Activated CD8-positive, alpha-beta memory T cell treated with anti-CD3 and anti-CD28 coated beads, Interleukin-2, amount 10 ng/mL, durations not matched to agents 7 days and 5 days (primary cell): ENCODE results near the gene RBM5. TPM values are rescaled to one million over a fixed set of nuclear protein-coding genes. Genes with fewer than 3 reads are reported as not detected.

Experiments used
- ATAC-seq: fragments of 150-1000 bp; cut with Tn5 transposase; one replicate; pipeline ENCODE4 v1.10.0; 2021; ENCODE audit warnings: moderate library complexity
- CTCF ChIA-PET: fragments of 350-600 bp; sonication (Branson Sonifier 250); formaldehyde crosslinking; loops from one replicate; lab custom pipeline; 2021; ENCODE audit warnings: antibody characterized with exemption; lab: Charles Lee
- DNase-seq: peaks from one replicate; pipeline ENCODE4 v3.0.0-alpha.2; 2020
- H3K27ac Mint-ChIP-seq: one replicate; pipeline ENCODE4 v1.8.0; 2021; ENCODE audit warnings: mild to moderate bottlenecking, mixed read lengths
- H3K27me3 Mint-ChIP-seq: one replicate; pipeline ENCODE4 v1.8.0; 2021; ENCODE audit warnings: mixed read lengths
- H3K36me3 Mint-ChIP-seq: one replicate; pipeline ENCODE4 v1.8.0; 2021; ENCODE audit warnings: mild to moderate bottlenecking, mixed read lengths
- H3K4me1 Mint-ChIP-seq: one replicate; pipeline ENCODE4 v1.8.0; 2021; ENCODE audit warnings: mixed read lengths
- H3K4me3 Mint-ChIP-seq: one replicate; pipeline ENCODE4 v1.8.0; 2021; ENCODE audit warnings: mild to moderate bottlenecking, moderate library complexity, mixed read lengths
- H3K9me3 Mint-ChIP-seq: one replicate; pipeline ENCODE4 v1.8.0; 2022; ENCODE audit warnings: low read depth, mixed read lengths
- total RNA-seq, 2 experiments: library from RNA; stranded (reverse); gene quantifications; one replicate each; pipeline ENCODE4 v1.2.3, GENCODE V29; 2021

RBM5 gene
- total RNA-seq, 2 experiments from 2014 or later: 176 to 202 TPM

- CTCF ChIA-PET: interaction anchor here (0.9 to 1.9 kb wide), 3 partner anchors 16 to 56 kb away, joined by 3 to 5 read pairs (median 4); no protein-coding TSS in a partner anchor
- DNase-seq: no peak
- no peak for ATAC-seq
- Mint-ChIP-seq H3K27me3 (no peaks in the 10 kb centered on the region), H3K4me1 (peaks cover 10% of the 10 kb centered on the region), H3K9me3 (no peaks in the 10 kb centered on the region), H3K36me3 (no peaks in the 10 kb centered on the region), H3K27ac (no peak overlapping the region), H3K4me3 (no peak overlapping the region)
Measured at GRCh38 chr3:50136714-50137405, 48.1 kb downstream of the RBM5 start.

GRCh38 chr3:50137531-50137930, 48.8 kb downstream of the RBM5 start:
- Mint-ChIP-seq H3K36me3 (no peaks in the 10 kb centered on the region), H3K27me3 (no peaks in the 10 kb centered on the region), H3K4me1 (peaks cover 10% of the 10 kb centered on the region), H3K27ac (no peak overlapping the region), H3K4me3 (no peak overlapping the region), H3K9me3 (no peaks in the 10 kb centered on the region)
- DNase-seq: no peak
- ATAC-seq: no peak
- CTCF ChIA-PET: interaction anchor here (1.3 to 1.9 kb wide), 2 partner anchors 15 to 52 kb away, joined by 3 to 5 read pairs; no protein-coding TSS in a partner anchor

GRCh38 chr3:50138266-50139200, 49.8 kb downstream of the RBM5 start:
- Mint-ChIP-seq H3K4me1 (peaks cover 10% of the 10 kb centered on the region), H3K36me3 (no peaks in the 10 kb centered on the region), H3K27ac (no peak overlapping the region), H3K9me3 (no peaks in the 10 kb centered on the region), H3K4me3 (no peak overlapping the region), H3K27me3 (no peaks in the 10 kb centered on the region)
- CTCF ChIA-PET: interaction anchor here (1.9 kb wide), 1 partner anchor 51 kb away, joined by 5 read pairs; no protein-coding TSS in a partner anchor
- ATAC-seq (peak; percentile 20), DNase-seq (no peak)

GRCh38 chr3:50139308-50139707, 50.6 kb downstream of the RBM5 start:
- H3K36me3 Mint-ChIP-seq: no peaks in the 10 kb centered on the region
- ATAC-seq (no peak), DNase-seq (no peak)
- H3K27me3 Mint-ChIP-seq: no peaks in the 10 kb centered on the region
- CTCF ChIA-PET: no interaction called here
- peaks cover 10% of the 10 kb centered on the region for H3K4me1 Mint-ChIP-seq
- H3K27ac Mint-ChIP-seq: no peak overlapping the region
- H3K9me3 Mint-ChIP-seq: no peaks in the 10 kb centered on the region
- H3K4me3 Mint-ChIP-seq: no peak overlapping the region

- Mint-ChIP-seq H3K9me3 (no peaks in the 10 kb centered on the region), H3K36me3 (no peaks in the 10 kb centered on the region), H3K4me3 (no peak overlapping the region), H3K27ac (no peak overlapping the region), H3K27me3 (no peaks in the 10 kb centered on the region), H3K4me1 (peaks cover 10% of the 10 kb centered on the region)
- ATAC-seq (no peak), DNase-seq (no peak)
- CTCF ChIA-PET: no interaction called here
Measured at GRCh38 chr3:50139718-50140423, 51.2 kb downstream of the RBM5 start.

- CTCF ChIA-PET: no interaction called here
- Mint-ChIP-seq H3K27ac (no peak overlapping the region), H3K4me1 (peaks cover 10% of the 10 kb centered on the region), H3K27me3 (no peaks in the 10 kb centered on the region), H3K36me3 (no peaks in the 10 kb centered on the region), H3K9me3 (no peaks in the 10 kb centered on the region), H3K4me3 (no peak overlapping the region)
- no peak for ATAC-seq
- DNase-seq: no peak
Measured at GRCh38 chr3:50140990-50141389, 52.3 kb downstream of the RBM5 start.

GRCh38 chr3:50146316-50146901, 57.7 kb downstream of the RBM5 start:
- no peaks in the 10 kb centered on the region for H3K4me1 Mint-ChIP-seq
- H3K27ac Mint-ChIP-seq: no peak overlapping the region
- DNase-seq (no peak), ATAC-seq (no peak)
- no peaks in the 10 kb centered on the region for H3K9me3 Mint-ChIP-seq
- CTCF ChIA-PET: no interaction called here
- no peaks in the 10 kb centered on the region for H3K27me3 Mint-ChIP-seq
- no peak overlapping the region for H3K4me3 Mint-ChIP-seq
- no peaks in the 10 kb centered on the region for H3K36me3 Mint-ChIP-seq

- Mint-ChIP-seq H3K27ac (no peak overlapping the region), H3K36me3 (no peaks in the 10 kb centered on the region), H3K4me3 (no peak overlapping the region), H3K4me1 (no peaks in the 10 kb centered on the region), H3K9me3 (no peaks in the 10 kb centered on the region), H3K27me3 (no peaks in the 10 kb centered on the region)
- no peak for ATAC-seq
- CTCF ChIA-PET: no interaction called here
- no peak for DNase-seq
Measured at GRCh38 chr3:50147016-50147415, 58.3 kb downstream of the RBM5 start.

- no peak for DNase-seq
- CTCF ChIA-PET: no interaction called here
- Mint-ChIP-seq H3K4me3 (no peak overlapping the region), H3K9me3 (no peaks in the 10 kb centered on the region), H3K27ac (no peak overlapping the region), H3K27me3 (no peaks in the 10 kb centered on the region), H3K36me3 (no peaks in the 10 kb centered on the region), H3K4me1 (no peaks in the 10 kb centered on the region)
- ATAC-seq: no peak
Measured at GRCh38 chr3:50147447-50147846, 58.7 kb downstream of the RBM5 start.

GRCh38 chr3:50147861-50148260, 59.1 kb downstream of the RBM5 start:
- Mint-ChIP-seq H3K4me1 (no peaks in the 10 kb centered on the region), H3K4me3 (no peak overlapping the region), H3K36me3 (no peaks in the 10 kb centered on the region), H3K9me3 (no peaks in the 10 kb centered on the region), H3K27ac (no peak overlapping the region), H3K27me3 (no peaks in the 10 kb centered on the region)
- CTCF ChIA-PET: interaction anchor here (0.7 kb wide), 1 partner anchor 80 kb away, joined by 3 read pairs; no protein-coding TSS in a partner anchor
- ATAC-seq (no peak), DNase-seq (no peak)

- CTCF ChIA-PET: no interaction called here
- H3K4me3 Mint-ChIP-seq: no peak overlapping the region
- DNase-seq (no peak), ATAC-seq (no peak)
- peaks cover 14% of the 10 kb centered on the region for H3K27me3 Mint-ChIP-seq
- no peak overlapping the region for H3K27ac Mint-ChIP-seq
- H3K36me3 Mint-ChIP-seq: no peaks in the 10 kb centered on the region
- no peaks in the 10 kb centered on the region for H3K9me3 Mint-ChIP-seq
- peaks cover 3% of the 10 kb centered on the region for H3K4me1 Mint-ChIP-seq
Measured at GRCh38 chr3:50150404-50150750, 61.7 kb downstream of the RBM5 start.

GRCh38 chr3:50150863-50151686, 62.4 kb downstream of the RBM5 start:
- ATAC-seq (no peak), DNase-seq (no peak)
- Mint-ChIP-seq H3K27ac (no peak overlapping the region), H3K27me3 (peaks cover 20% of the 10 kb centered on the region), H3K4me1 (peaks cover 7% of the 10 kb centered on the region), H3K36me3 (no peaks in the 10 kb centered on the region), H3K4me3 (no peak overlapping the region), H3K9me3 (no peaks in the 10 kb centered on the region)
- CTCF ChIA-PET: no interaction called here
